Measurements from ENCODE around the gene LGALS1.

LGALS1 gene

GRCh38 chr22:37672920-37673455 lies 2.4 kb upstream of the LGALS1 start:
- no peak for DNase-seq (ENCODE audit: low read depth)
- H3K4me3 ChIP-seq (ENCODE audit: control insufficient read depth, low read depth, low read length) = no peak overlapping the region
- TF ChIP-seq CTCF (IDR thresholded peaks at IDR 0.05; ENCODE audit: control insufficient read depth, insufficient read depth, low read depth, low read length, missing control alignments) = no peak

GRCh38 chr22:37674248-37674647 lies 1.2 kb upstream of the LGALS1 start:
- no peak for TF ChIP-seq CTCF (IDR thresholded peaks at IDR 0.05; ENCODE audit: control insufficient read depth, insufficient read depth, low read depth, low read length, missing control alignments)
- no peak overlapping the region for H3K4me3 ChIP-seq (ENCODE audit: control insufficient read depth, low read depth, low read length)
- no peak for DNase-seq (ENCODE audit: low read depth)

GRCh38 chr22:37675930-37676735 lies 697 bp downstream of the LGALS1 start:
- no peak for TF ChIP-seq CTCF (IDR thresholded peaks at IDR 0.05; ENCODE audit: control insufficient read depth, insufficient read depth, low read depth, low read length, missing control alignments)
- H3K4me3 ChIP-seq (ENCODE audit: control insufficient read depth, low read depth, low read length) = peak overlapping the region; percentile 96
- no peak for DNase-seq (ENCODE audit: low read depth)

GRCh38 chr22:37676736-37677492 lies 1.5 kb downstream of the LGALS1 start:
- DNase-seq (ENCODE audit: low read depth) = peak; percentile 93
- no peak for TF ChIP-seq CTCF (IDR thresholded peaks at IDR 0.05; ENCODE audit: control insufficient read depth, insufficient read depth, low read depth, low read length, missing control alignments)
- H3K4me3 ChIP-seq (ENCODE audit: control insufficient read depth, low read depth, low read length) = peak overlapping the region; percentile 96

- peak overlapping the region; percentile 96 for H3K4me3 ChIP-seq (ENCODE audit: control insufficient read depth, low read depth, low read length)
- no peak for TF ChIP-seq CTCF (IDR thresholded peaks at IDR 0.05; ENCODE audit: control insufficient read depth, insufficient read depth, low read depth, low read length, missing control alignments)
Measured at GRCh38 chr22:37677493-37677974, 2.1 kb downstream of the LGALS1 start.

GRCh38 chr22:37678372-37678771 lies 2.9 kb downstream of the LGALS1 start:
- DNase-seq (ENCODE audit: low read depth) = no peak
- TF ChIP-seq CTCF (IDR thresholded peaks at IDR 0.05; ENCODE audit: control insufficient read depth, insufficient read depth, low read depth, low read length, missing control alignments) = no peak
- peak overlapping the region; percentile 96 for H3K4me3 ChIP-seq (ENCODE audit: control insufficient read depth, low read depth, low read length)

More at GRCh38 chr22:37677493-37677974, 2.1 kb downstream of the LGALS1 start:
- no peak for DNase-seq (ENCODE audit: low read depth)

All from AG09309 (cell line).